H1 (cell line): ENCODE results near the gene GMPR. TPM values are rescaled to one million over a fixed set of nuclear protein-coding genes. Genes with fewer than 3 reads are reported as not detected.

Experiments used
- EP300 ChIP-seq, 2 experiments: IDR thresholded peaks; 1 replicate in 1 of 2; 2 replicates in 1 of 2; pipeline ENCODE4 v1.6.1; 2011 to 2012; ENCODE audit warnings: low read depth in 2 of 2, low read length in 2 of 2, mild to moderate bottlenecking in 2 of 2, borderline replicate concordance in 1 of 2, inconsistent platforms in 1 of 2, moderate library complexity in 1 of 2
- HDAC2 ChIP-seq, 2 experiments: fragments of 300-600 bp in 1 of 2; sonication (generic) in 1 of 2; IDR thresholded peaks; 2 replicates each; pipeline ENCODE4 v1.6.1; 2011 to 2012; ENCODE audit warnings: low read depth in 2 of 2, low read length in 2 of 2, mild to moderate bottlenecking in 2 of 2, moderate library complexity in 2 of 2, borderline replicate concordance in 1 of 2, inconsistent platforms in 1 of 2
- KDM1A ChIP-seq: fragments of 200-600, 300-600 bp; sonication (generic); IDR thresholded peaks from 2 replicates; pipeline ENCODE4 v1.7.1; 2016; ENCODE audit warnings: mild to moderate bottlenecking, low read length, borderline replicate concordance
- RAD21 ChIP-seq, 2 experiments: IDR thresholded peaks in 1 of 2; conservative IDR thresholded peaks in 1 of 2; 2 replicates each; pipeline ENCODE4 v1.6.1; 2011; ENCODE audit warnings: low read depth in 2 of 2, low read length in 2 of 2, improper control_type of control experiment in 1 of 2, inconsistent platforms in 1 of 2, mild to moderate bottlenecking in 1 of 2, moderate library complexity in 1 of 2
- SIN3A ChIP-seq, 2 experiments: IDR thresholded peaks in 1 of 2; conservative IDR thresholded peaks in 1 of 2; 2 replicates each; pipeline ENCODE4 v1.6.1; 2011 to 2012; ENCODE audit warnings: low read length in 2 of 2, improper control_type of control experiment in 1 of 2, low read depth in 1 of 2, mild to moderate bottlenecking in 1 of 2
- TAF1 ChIP-seq: IDR thresholded peaks from 2 replicates; pipeline ENCODE4 v1.6.1; 2011; ENCODE audit warnings: mild to moderate bottlenecking, low read depth, low read length
- polyA plus RNA-seq, 7 experiments: library from polyadenylated mRNA; depleted of rRNA in 3 of 7; stranded (reverse) in 5 of 7; unstranded in 2 of 7; fragments of >200 nt in 5 of 7; fragments of 200-250 nt in 2 of 7; gene quantifications; 1 replicate in 5 of 7; 2 replicates in 1 of 7; 4 replicates in 1 of 7; pipeline versions ENCODE4 v1.2.1 to v1.2.3, GENCODE V29; 2011 to 2013; ENCODE audit warnings: missing spikeins in 2 of 7, mixed read lengths in 2 of 7
- total RNA-seq: library from RNA; stranded (reverse); fragmentation: NEBNext Ultra II Directional; extraction: Animal tissue kit (Norgen Biotek cat#: 25700); gene quantifications from 2 replicates; pipeline ENCODE4 v1.2.1, GENCODE V29; 2021
- TF ChIP-seq, protein P1 (sequence below): IDR thresholded peaks from 2 replicates; pipeline ENCODE4 v1.6.1; 2011; ENCODE audit warnings: low read depth, mild to moderate bottlenecking, low read length; ENCODE audit not compliant: insufficient read depth

Gene GMPR
- total and polyA plus RNA-seq, 2 of the 8 experiments (the other 6 are each of a cell fraction or from before 2014, with no cell fraction given): 0.99 to 1.2 TPM

DNA sequence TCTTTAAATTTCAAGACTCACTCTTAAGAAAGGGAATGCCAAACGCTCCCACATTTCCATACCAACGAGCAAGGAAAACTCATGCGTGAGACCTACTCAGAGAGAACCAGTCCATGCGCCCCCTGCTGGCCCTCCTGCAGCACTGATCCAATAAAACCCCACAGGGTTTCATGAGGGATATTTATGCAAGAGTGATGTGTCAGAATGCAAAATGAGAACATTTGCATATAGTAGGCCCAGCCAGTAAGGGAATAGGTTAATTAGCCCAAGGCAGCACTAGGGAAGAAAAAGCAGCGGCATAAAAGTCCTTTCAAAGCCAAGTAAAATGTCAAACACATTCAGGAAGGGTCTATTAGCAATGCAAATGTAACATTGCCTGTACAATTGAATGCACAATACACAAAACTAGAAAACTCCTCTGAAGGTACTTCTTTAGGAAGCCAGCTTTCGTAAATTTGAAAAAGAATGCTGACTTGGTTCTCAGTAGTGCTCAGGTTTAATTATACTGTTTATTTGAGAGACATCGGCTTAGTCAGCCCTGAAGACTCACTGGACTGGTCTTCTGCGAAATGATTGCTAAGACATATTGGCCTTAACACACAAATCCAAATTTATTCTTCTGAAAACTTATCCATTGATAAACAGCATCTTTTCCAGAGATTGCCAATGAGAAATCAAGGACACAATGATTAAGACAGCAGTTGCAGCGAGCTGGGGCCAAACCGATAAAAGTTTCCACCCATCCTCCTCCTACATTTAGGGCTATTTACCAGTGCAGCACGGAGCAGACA lies 93.2 kb downstream of the GMPR start (continued):
- no peak for TF ChIP-seq SIN3A (conservative IDR thresholded peaks at IDR 0.05 in 1 of 2, IDR thresholded peaks at IDR 0.05 in 1 of 2; ENCODE audit: low read depth in 1 of 2, low read length in 2 of 2)
- TF ChIP-seq, protein P1, sequence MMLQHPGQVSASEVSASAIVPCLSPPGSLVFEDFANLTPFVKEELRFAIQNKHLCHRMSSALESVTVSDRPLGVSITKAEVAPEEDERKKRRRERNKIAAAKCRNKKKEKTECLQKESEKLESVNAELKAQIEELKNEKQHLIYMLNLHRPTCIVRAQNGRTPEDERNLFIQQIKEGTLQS: no peak
- peak in 1 of 2 experiments; percentile 94; a peak in 1 of 4 replicates for TF ChIP-seq HDAC2 (IDR thresholded peaks at IDR 0.05; ENCODE audit: borderline replicate concordance in 1 of 2, low read depth in 2 of 2, low read length in 2 of 2)
- no peak for TF ChIP-seq TAF1
- peak; percentile 50 to 52 for TF ChIP-seq RAD21 (IDR thresholded peaks at IDR 0.05 in 1 of 2, conservative IDR thresholded peaks at IDR 0.05 in 1 of 2; ENCODE audit: low read depth in 2 of 2, low read length in 2 of 2)
- no peak for TF ChIP-seq KDM1A
- no peak for TF ChIP-seq EP300 (IDR thresholded peaks at IDR 0.05; ENCODE audit: borderline replicate concordance in 1 of 2, low read depth in 2 of 2, low read length in 2 of 2)
